NT2/D1 (cell line): ENCODE results near the gene ZSWIM5.
"Not testable (repeated sequence)": the region's sequence is repeated elsewhere in the genome, so short reads cannot be mapped to it uniquely, and the experiment has no call there.

Source experiments
- DNase-seq: peaks from one replicate; pipeline ENCODE4 v3.0.0-alpha.2; 2011; ENCODE audit warnings: low read depth, low spot score
- H3K27me3 ChIP-seq: 2 replicates; pipeline ENCODE4 v1.6.0; 2011; ENCODE audit warnings: mild to moderate bottlenecking; ENCODE audit not compliant: insufficient read length, insufficient read depth
- H3K36me3 ChIP-seq: 2 replicates; pipeline ENCODE4 v1.6.1; 2011; ENCODE audit warnings: mild to moderate bottlenecking, low read length, mixed read lengths; ENCODE audit not compliant: insufficient read depth, insufficient read length
- H3K4me1 ChIP-seq: 2 replicates; pipeline ENCODE4 v1.5.1; 2011; ENCODE audit not compliant: insufficient read depth, insufficient read length
- H3K4me3 ChIP-seq: 2 replicates; pipeline ENCODE4 v1.5.1; 2011; ENCODE audit warnings: low read depth; ENCODE audit not compliant: insufficient read length
- H3K9ac ChIP-seq: 2 replicates; pipeline ENCODE4 v1.6.0; 2011; ENCODE audit warnings: low read depth; ENCODE audit not compliant: insufficient read length
- H3K9me3 ChIP-seq: 2 replicates; pipeline ENCODE4 v1.5.1; 2011; ENCODE audit warnings: mild to moderate bottlenecking, low read length; ENCODE audit not compliant: insufficient read depth
- SUZ12 ChIP-seq: IDR thresholded peaks from 2 replicates; pipeline ENCODE4 v1.6.1; 2011; ENCODE audit not compliant: insufficient read length, insufficient read depth; ENCODE audit errors: extremely low read depth
- YY1 ChIP-seq: IDR thresholded peaks from 2 replicates; pipeline ENCODE4 v1.6.1; 2011; ENCODE audit not compliant: insufficient read length, insufficient read depth
- ZNF274 ChIP-seq: IDR thresholded peaks from 2 replicates; pipeline ENCODE4 v1.6.1; 2011; ENCODE audit warnings: mild to moderate bottlenecking, low read depth, low read length

The ZSWIM5 gene

GRCh38 chr1:45112661-45113060 is 93.7 kb downstream of the ZSWIM5 start:
- Histone ChIP-seq H3K27me3 (no peaks in the 10 kb centered on the region), H3K9ac (no peak overlapping the region)
- TF ChIP-seq SUZ12 (no peak), YY1 (no peak), ZNF274 (no peak)

GRCh38 chr1:45111239-45111638 is 95.2 kb downstream of the ZSWIM5 start:
- H3K9me3 ChIP-seq, result peaks cover 46% of the 10 kb centered on the region
- H3K9ac ChIP-seq, result no peak overlapping the region
- H3K27me3 ChIP-seq, result no peaks in the 10 kb centered on the region
- no peak for DNase-seq
- no peak overlapping the region for H3K4me3 ChIP-seq
- TF ChIP-seq SUZ12 (no peak), ZNF274 (no peak), YY1 (no peak)
- H3K36me3 ChIP-seq, result no peaks in the 10 kb centered on the region
- no peaks in the 10 kb centered on the region for H3K4me1 ChIP-seq

More at GRCh38 chr1:45112661-45113060, 93.7 kb downstream of the ZSWIM5 start:
- no peak for DNase-seq
- Histone ChIP-seq H3K36me3 (no peaks in the 10 kb centered on the region), H3K9me3 (peaks cover 41% of the 10 kb centered on the region), H3K4me3 (no peak overlapping the region), H3K4me1 (no peaks in the 10 kb centered on the region)

- H3K27me3 ChIP-seq, result no peaks in the 10 kb centered on the region
- DNase-seq, result no peak
- H3K9me3 ChIP-seq, result peaks cover 54% of the 10 kb centered on the region
- H3K4me1 ChIP-seq, result no peaks in the 10 kb centered on the region
- no peak overlapping the region for H3K9ac ChIP-seq
- no peaks in the 10 kb centered on the region for H3K36me3 ChIP-seq
- no peak overlapping the region for H3K4me3 ChIP-seq
- TF ChIP-seq SUZ12, result no peak
- TF ChIP-seq YY1, result no peak
- no peak for TF ChIP-seq ZNF274
Observed at GRCh38 chr1:45107782-45108181, 98.6 kb downstream of the ZSWIM5 start.

GRCh38 chr1:45106864-45107263 is 99.5 kb downstream of the ZSWIM5 start:
- not testable (repeated sequence) for H3K9ac ChIP-seq, H3K27me3 ChIP-seq, DNase-seq, H3K4me1 ChIP-seq, H3K36me3 ChIP-seq, H3K4me3 ChIP-seq
- peaks cover 54% of the 10 kb centered on the region for H3K9me3 ChIP-seq

- not testable (repeated sequence) for DNase-seq, H3K4me3 ChIP-seq, H3K27me3 ChIP-seq, H3K9ac ChIP-seq, H3K4me1 ChIP-seq, H3K36me3 ChIP-seq
- peaks cover 48% of the 10 kb centered on the region for H3K9me3 ChIP-seq
Observed at GRCh38 chr1:45106156-45106545, 100.3 kb downstream of the ZSWIM5 start.

GRCh38 chr1:45105486-45106155 is 100.8 kb downstream of the ZSWIM5 start:
- not testable (repeated sequence) for H3K4me1 ChIP-seq, H3K27me3 ChIP-seq, H3K4me3 ChIP-seq, H3K9ac ChIP-seq, H3K36me3 ChIP-seq, DNase-seq
- H3K9me3 ChIP-seq, result peaks cover 43% of the 10 kb centered on the region

- Histone ChIP-seq H3K9ac (no peak overlapping the region), H3K27me3 (no peaks in the 10 kb centered on the region), H3K9me3 (peaks cover 40% of the 10 kb centered on the region), H3K36me3 (no peaks in the 10 kb centered on the region), H3K4me3 (no peak overlapping the region), H3K4me1 (no peaks in the 10 kb centered on the region)
- DNase-seq, result no peak
- no peak for TF ChIP-seq ZNF274
Observed at GRCh38 chr1:45103534-45103933, 102.9 kb downstream of the ZSWIM5 start.

GRCh38 chr1:45101947-45102346 is 104.5 kb downstream of the ZSWIM5 start:
- no peak overlapping the region for H3K9ac ChIP-seq
- peaks cover 28% of the 10 kb centered on the region for H3K9me3 ChIP-seq
- TF ChIP-seq ZNF274, result no peak
- no peak for TF ChIP-seq YY1
- TF ChIP-seq SUZ12, result no peak
- DNase-seq, result no peak
- no peak overlapping the region for H3K4me3 ChIP-seq
- no peaks in the 10 kb centered on the region for H3K27me3 ChIP-seq
- H3K36me3 ChIP-seq, result no peaks in the 10 kb centered on the region
- no peaks in the 10 kb centered on the region for H3K4me1 ChIP-seq

- not testable (repeated sequence) for H3K9ac ChIP-seq
Observed at GRCh38 chr1:45101528-45101927, 104.9 kb downstream of the ZSWIM5 start.

More at GRCh38 chr1:45101528-45101927, 104.9 kb downstream of the ZSWIM5 start:
- H3K4me3 ChIP-seq, H3K4me1 ChIP-seq, H3K36me3 ChIP-seq, DNase-seq, H3K27me3 ChIP-seq: not testable (repeated sequence)
- peaks cover 24% of the 10 kb centered on the region; the same call in 1 of the 2 replicates for H3K9me3 ChIP-seq
